Neuron (in vitro differentiated cells): Measurements from ENCODE around the gene ZNF277.
"Not testable (repeated sequence)": the region's sequence is repeated elsewhere in the genome, so short reads cannot be mapped to it uniquely, and the experiment has no call there.

Source experiments
- H2AFZ ChIP-seq: one replicate; pipeline ENCODE4 v1.6.1; 2013; ENCODE audit warnings: low read depth, mild to moderate bottlenecking, inconsistent platforms, low read length, moderate library complexity
- H3K27me3 ChIP-seq: one replicate; pipeline ENCODE4 v1.6.1; 2013; ENCODE audit warnings: low read length; ENCODE audit not compliant: insufficient read depth
- H3K36me3 ChIP-seq: one replicate; pipeline ENCODE4 v1.6.1; 2013; ENCODE audit warnings: low read length; ENCODE audit not compliant: insufficient read depth
- H3K4me1 ChIP-seq: one replicate; pipeline ENCODE4 v1.6.1; 2013; ENCODE audit warnings: low read length; ENCODE audit not compliant: insufficient read depth
- H3K4me3 ChIP-seq: 2 replicates; pipeline ENCODE4 v1.5.1; 2013; ENCODE audit warnings: mild to moderate bottlenecking, low read length, moderate library complexity
- H3K9me3 ChIP-seq: one replicate; pipeline ENCODE4 v1.6.1; 2013; ENCODE audit warnings: low read length

ZNF277 gene

GRCh38 chr7:112366886-112367285, 160.4 kb downstream of the ZNF277 start:
- Histone ChIP-seq H2AFZ (no peak overlapping the region), H3K27me3 (no peaks in the 10 kb centered on the region), H3K9me3 (no peaks in the 10 kb centered on the region), H3K4me3 (no peak overlapping the region), H3K4me1 (peaks cover 10% of the 10 kb centered on the region), H3K36me3 (no peaks in the 10 kb centered on the region)

GRCh38 chr7:112370436-112370835, 163.9 kb downstream of the ZNF277 start:
- Histone ChIP-seq H3K9me3 (no peaks in the 10 kb centered on the region), H3K36me3 (no peaks in the 10 kb centered on the region), H2AFZ (no peak overlapping the region), H3K4me3 (no peak overlapping the region), H3K27me3 (no peaks in the 10 kb centered on the region), H3K4me1 (no peaks in the 10 kb centered on the region)

- Histone ChIP-seq H3K36me3 (no peaks in the 10 kb centered on the region), H3K4me3 (no peak overlapping the region), H3K27me3 (no peaks in the 10 kb centered on the region), H3K4me1 (no peaks in the 10 kb centered on the region), H3K9me3 (no peaks in the 10 kb centered on the region), H2AFZ (no peak overlapping the region)
Observed at GRCh38 chr7:112371701-112372100, 165.2 kb downstream of the ZNF277 start.

GRCh38 chr7:112372101-112372500, 165.6 kb downstream of the ZNF277 start:
- Histone ChIP-seq H3K9me3 (no peaks in the 10 kb centered on the region), H3K27me3 (no peaks in the 10 kb centered on the region), H3K4me1 (no peaks in the 10 kb centered on the region), H2AFZ (no peak overlapping the region), H3K36me3 (no peaks in the 10 kb centered on the region), H3K4me3 (no peak overlapping the region)

GRCh38 chr7:112377593-112377992, 171.1 kb downstream of the ZNF277 start:
- no peak overlapping the region for H3K4me3 ChIP-seq
- no peak overlapping the region for H2AFZ ChIP-seq
- H3K36me3 ChIP-seq, result no peaks in the 10 kb centered on the region
- H3K4me1 ChIP-seq, result no peaks in the 10 kb centered on the region
- H3K27me3 ChIP-seq, result no peaks in the 10 kb centered on the region
- H3K9me3 ChIP-seq, result no peaks in the 10 kb centered on the region

GRCh38 chr7:112381311-112382091, 175.0 kb downstream of the ZNF277 start:
- Histone ChIP-seq H3K4me3 (no peak overlapping the region), H3K27me3 (no peaks in the 10 kb centered on the region), H2AFZ (no peak overlapping the region), H3K9me3 (no peaks in the 10 kb centered on the region), H3K36me3 (no peaks in the 10 kb centered on the region), H3K4me1 (no peaks in the 10 kb centered on the region)

GRCh38 chr7:112383671-112384417, 177.3 kb downstream of the ZNF277 start:
- H3K9me3 ChIP-seq, result no peaks in the 10 kb centered on the region
- no peaks in the 10 kb centered on the region for H3K4me1 ChIP-seq
- no peak overlapping the region for H2AFZ ChIP-seq
- H3K36me3 ChIP-seq, result no peaks in the 10 kb centered on the region
- H3K4me3 ChIP-seq, result no peak overlapping the region
- H3K27me3 ChIP-seq, result no peaks in the 10 kb centered on the region

- Histone ChIP-seq H3K4me3 (no peak overlapping the region), H3K27me3 (no peaks in the 10 kb centered on the region), H2AFZ (no peak overlapping the region), H3K9me3 (no peaks in the 10 kb centered on the region), H3K36me3 (no peaks in the 10 kb centered on the region), H3K4me1 (no peaks in the 10 kb centered on the region)
Observed at GRCh38 chr7:112385516-112385915, 179.0 kb downstream of the ZNF277 start.

- Histone ChIP-seq H3K36me3 (no peaks in the 10 kb centered on the region), H3K4me1 (no peaks in the 10 kb centered on the region), H3K9me3 (no peaks in the 10 kb centered on the region), H3K27me3 (no peaks in the 10 kb centered on the region), H3K4me3 (no peak overlapping the region), H2AFZ (no peak overlapping the region)
Observed at GRCh38 chr7:112386619-112387018, 180.1 kb downstream of the ZNF277 start.

- no peaks in the 10 kb centered on the region for H3K4me1 ChIP-seq
- no peak overlapping the region for H3K4me3 ChIP-seq
- H2AFZ ChIP-seq, result no peak overlapping the region
- H3K9me3 ChIP-seq, result no peaks in the 10 kb centered on the region
- H3K27me3 ChIP-seq, result no peaks in the 10 kb centered on the region
- H3K36me3 ChIP-seq, result no peaks in the 10 kb centered on the region
Observed at GRCh38 chr7:112390167-112390566, 183.7 kb downstream of the ZNF277 start.

- H3K36me3 ChIP-seq, H3K4me1 ChIP-seq, H3K27me3 ChIP-seq, H3K9me3 ChIP-seq: not testable (repeated sequence)
- Histone ChIP-seq H2AFZ (peak overlapping the region; percentile 89), H3K4me3 (peak overlapping the region; percentile 46)
Observed at GRCh38 chr7:112391079-112391821, 184.8 kb downstream of the ZNF277 start.

- Histone ChIP-seq H2AFZ (peak overlapping the region; percentile 86), H3K4me3 (peak overlapping the region; percentile 51)
- H3K9me3 ChIP-seq, H3K36me3 ChIP-seq, H3K27me3 ChIP-seq, H3K4me1 ChIP-seq: not testable (repeated sequence)
Observed at GRCh38 chr7:112391841-112392286, 185.4 kb downstream of the ZNF277 start.
